GM21576 (cell line): ENCODE measurements around the gene SNRK.
"Not testable (repeated sequence)": the region's sequence is repeated elsewhere in the genome, so short reads cannot be mapped to it uniquely, and the experiment has no call there.

Experiments
- ATAC-seq: cut with Tn5 transposase; IDR thresholded peaks from one replicate; pipeline ENCODE4 v1.9.1; 2021; ENCODE audit warnings: mild to moderate bottlenecking, moderate library complexity; ENCODE audit not compliant: unreplicated experiment

The SNRK gene

DNA sequence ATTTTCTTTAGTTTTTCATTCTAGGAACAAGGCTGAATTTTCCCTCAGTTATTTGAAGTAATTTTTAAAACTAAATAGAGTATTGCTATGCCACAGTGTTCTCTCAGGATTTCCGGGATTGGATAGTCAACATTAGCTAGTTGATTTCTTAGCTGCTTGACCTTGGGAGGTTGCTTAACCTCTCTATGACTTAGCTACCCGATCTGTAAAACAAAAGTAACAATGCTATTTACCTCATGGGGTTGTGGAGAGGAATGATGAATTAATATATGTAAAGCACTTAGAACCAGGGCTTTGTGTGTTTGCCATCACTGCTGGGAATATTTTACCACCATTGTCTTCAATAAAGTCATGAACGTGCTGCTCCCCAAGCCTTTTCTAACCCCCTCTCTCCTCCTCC lies 57.5 kb downstream of the SNRK start:
- no peak for ATAC-seq

DNA sequence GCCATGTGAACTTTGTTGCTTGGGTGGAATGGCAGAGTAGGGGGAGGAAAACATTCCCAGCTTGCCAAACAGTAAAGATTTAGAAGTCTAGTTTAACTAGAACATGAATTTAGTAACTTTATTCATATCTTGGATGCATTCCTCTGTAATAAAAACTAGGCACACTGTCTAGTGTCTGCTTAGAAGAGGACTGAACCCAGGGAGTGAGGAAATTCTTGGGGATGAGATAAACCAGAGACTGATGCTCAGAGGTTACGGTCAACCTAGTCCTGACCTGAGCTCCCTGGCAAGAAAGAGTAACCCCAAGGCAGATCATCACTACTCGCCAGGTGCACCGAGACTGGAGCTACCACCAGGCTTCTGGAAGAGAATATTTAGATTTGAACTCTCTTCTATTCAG lies 58.2 kb downstream of the SNRK start:
- ATAC-seq, result no peak

DNA sequence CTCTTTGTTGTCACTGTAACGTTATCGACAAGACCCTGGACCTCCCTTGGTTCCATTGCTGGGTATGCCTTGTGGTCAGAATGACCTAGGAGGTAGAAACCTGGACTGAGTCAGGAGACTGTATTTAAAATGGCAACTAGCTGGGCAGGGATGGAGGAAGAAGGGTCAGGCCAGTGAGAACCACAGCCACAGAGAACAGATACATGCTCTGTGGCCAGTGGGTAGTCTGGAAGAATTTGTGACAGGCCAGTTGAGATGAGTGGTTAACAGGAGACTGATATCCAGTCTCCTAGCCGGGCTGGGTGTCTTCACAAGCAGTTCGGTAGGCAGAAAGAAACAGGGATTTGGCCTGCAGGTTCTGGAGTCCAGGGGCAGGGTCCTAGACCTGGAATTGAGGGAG lies 58.9 kb downstream of the SNRK start:
- ATAC-seq, result no peak

DNA sequence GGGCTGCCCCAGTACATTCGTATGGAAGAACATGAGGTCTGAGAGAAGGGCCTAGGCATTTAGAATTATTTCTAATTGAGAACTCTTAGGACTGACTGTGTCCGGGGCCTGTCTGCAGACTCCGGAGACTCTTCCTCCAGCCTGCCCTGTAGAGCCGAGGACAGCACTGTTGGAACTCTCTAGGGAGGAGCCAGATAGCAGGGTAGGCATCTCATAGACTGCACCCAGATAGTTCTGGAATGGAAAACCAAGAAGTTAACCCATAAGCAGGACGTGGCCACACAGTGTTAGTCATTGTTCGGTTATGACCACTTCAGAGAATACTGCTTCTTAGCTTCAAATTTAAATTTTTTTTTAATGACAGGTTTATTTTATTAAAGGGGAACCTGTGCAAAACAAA lies 59.5 kb downstream of the SNRK start:
- no peak for ATAC-seq

DNA sequence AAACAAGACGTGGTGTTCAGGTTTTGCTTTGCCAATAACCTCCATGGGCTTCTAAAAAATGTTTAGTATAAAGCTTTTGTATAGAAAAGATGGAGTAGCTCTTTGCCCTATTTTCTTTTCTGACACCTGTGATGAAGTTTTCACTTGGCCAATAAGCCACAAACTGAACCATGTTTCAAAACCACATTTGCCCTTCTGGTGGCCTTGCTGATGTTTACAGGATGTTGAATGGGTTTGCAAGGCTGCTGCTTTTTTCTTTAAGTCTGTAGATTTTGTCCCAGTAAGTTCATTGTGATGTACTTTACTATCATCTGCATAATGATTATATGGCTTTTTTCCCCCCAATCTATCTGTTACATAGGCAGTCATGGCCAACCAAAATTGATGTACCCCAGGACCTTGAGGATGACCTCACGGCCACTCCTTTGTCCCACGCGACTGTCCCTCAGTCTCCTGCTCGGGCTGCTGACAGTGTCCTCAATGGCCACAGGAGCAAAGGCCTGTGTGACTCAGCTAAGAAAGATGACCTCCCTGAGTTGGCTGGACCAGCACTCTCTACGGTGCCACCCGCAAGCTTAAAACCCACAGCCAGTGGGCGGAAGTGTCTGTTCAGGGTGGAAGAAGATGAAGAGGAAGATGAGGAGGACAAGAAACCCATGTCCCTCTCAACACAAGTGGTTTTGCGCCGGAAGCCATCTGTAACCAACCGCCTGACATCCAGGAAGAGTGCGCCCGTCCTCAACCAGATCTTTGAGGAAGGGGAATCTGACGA lies 60.8 kb downstream of the SNRK start:
- ATAC-seq, result no peak

DNA sequence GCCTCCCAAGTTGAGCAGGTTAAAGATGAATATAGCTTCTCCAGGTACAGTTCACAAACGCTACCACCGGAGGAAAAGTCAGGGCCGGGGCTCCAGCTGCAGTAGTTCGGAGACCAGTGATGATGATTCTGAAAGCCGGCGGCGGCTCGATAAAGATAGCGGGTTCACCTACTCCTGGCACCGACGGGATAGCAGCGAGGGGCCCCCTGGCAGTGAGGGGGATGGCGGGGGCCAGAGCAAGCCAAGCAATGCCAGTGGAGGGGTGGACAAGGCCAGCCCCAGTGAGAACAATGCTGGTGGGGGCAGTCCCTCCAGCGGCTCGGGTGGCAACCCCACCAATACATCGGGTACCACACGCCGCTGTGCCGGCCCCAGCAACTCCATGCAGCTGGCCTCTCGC lies 61.4 kb downstream of the SNRK start:
- no peak for ATAC-seq

DNA sequence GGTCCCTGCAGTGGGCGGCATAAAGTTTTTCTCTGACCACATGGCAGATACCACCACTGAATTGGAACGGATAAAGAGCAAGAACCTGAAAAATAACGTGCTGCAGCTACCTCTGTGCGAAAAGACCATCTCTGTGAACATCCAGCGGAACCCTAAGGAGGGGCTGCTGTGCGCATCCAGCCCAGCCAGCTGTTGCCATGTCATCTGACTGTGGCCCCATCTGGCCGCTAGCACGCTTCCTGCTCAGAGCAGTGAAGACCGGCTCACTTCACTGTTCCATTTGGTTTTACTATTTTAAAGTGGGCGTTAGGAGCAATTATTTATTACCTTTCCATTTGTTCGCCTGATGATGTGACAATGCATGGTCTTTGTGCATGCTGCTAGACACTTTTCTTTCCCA lies 62.0 kb downstream of the SNRK start:
- no peak for ATAC-seq

DNA sequence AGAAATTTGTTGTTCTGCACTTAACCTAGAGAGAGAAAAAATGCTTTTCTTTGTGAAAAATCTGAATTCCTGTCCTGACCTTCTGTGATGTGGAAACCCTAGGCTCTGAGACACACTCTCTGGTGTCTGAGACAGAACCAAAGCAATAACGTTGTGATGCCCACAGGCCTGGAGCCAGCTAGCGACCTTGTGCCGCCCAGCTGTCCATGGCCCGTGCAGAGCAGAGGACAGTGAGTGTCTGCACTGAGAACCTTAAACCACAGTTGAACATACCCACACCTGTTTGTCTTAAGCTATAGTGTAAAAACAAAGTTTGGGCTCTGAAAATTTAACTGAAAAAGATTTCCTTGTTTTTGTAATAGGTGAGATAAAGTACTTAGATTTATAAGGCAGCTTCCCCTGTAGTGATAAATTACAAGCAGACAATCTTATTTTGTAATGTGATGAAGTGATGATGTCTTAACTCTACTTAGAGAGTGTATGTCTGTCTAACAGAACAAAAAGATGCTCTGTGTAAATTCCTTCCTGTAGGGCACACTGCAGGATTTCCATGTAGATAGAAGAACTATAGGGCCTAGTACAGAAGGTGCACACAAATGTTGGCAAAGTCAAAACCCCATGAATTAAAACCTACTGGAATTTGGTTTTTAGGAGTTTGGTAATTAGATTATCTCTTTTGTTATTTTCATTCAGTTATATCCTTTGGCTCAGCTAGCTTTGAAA lies 62.7 kb downstream of the SNRK start:
- ATAC-seq, result no peak

DNA sequence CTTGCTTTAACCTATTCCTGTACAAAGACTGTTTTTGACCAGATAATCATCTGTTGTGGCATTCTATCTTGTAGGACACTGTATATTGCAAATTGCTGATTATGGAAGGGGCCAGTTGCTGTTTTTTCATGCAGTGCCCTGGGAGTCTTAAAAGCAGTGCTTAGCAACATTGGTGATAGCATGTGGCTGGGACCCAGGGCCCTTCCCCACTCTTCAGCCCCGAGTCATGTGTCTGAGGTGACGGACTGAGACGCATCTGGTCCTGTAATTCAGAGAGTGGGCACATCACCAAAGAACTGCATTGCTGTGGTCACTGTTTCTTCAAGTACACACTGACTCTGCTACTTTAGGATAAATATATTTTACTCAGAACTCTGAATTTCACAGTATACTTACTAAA lies 63.4 kb downstream of the SNRK start:
- no peak for ATAC-seq

DNA sequence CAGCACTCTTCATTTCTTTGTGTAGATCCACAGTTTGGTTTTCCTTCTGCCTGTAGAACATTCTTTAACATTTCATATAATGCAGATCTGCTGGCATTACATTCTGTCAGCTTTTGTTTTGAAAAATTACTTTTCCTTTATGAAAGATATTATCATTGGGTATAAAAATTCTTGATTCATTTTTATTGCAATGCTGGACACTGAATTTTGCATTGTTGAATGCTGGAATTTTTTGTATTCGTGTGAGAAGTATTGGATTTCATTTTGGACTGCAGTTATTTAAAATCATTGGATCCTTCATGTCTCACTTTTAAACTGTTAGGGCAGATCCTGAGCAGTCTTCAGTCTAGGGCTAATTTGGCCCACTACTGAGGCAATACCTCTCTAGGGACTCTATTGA lies 67.1 kb downstream of the SNRK start:
- no peak for ATAC-seq

DNA sequence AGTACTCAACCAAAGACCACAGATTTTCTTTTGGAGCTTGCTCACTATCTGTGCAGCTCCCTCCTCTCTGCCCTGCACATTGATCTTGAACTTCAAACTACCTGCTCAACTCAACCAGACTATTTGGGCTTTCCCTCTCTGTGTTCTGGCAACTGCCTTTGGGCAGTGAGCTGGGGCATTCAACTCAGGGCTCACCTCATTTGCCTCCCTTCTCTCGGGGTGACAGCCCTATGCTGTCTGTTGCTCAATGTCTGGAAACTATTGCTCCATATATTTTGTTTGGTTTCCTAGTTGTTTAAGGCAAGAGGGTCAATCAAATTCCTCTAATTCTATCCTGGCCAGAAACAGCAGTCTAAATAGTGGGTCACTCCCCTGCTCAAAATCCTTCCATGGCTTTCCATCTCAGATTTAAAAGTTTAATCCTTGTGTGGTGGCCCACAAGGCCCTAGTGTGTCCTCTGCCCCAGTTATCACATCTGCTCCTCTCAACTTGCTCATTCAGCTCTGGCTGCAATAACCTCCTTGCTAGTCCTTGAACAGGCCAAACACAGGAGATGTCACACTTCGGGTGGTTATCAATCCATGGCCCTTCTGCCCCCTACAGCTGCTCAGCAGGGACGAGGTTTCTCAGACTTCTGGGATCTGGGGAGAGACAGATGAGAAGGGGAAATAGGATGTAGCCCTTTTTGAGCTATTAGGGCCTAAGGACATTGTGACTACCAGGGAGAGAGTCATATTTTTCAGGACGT lies 67.8 kb downstream of the SNRK start:
- no peak for ATAC-seq

DNA sequence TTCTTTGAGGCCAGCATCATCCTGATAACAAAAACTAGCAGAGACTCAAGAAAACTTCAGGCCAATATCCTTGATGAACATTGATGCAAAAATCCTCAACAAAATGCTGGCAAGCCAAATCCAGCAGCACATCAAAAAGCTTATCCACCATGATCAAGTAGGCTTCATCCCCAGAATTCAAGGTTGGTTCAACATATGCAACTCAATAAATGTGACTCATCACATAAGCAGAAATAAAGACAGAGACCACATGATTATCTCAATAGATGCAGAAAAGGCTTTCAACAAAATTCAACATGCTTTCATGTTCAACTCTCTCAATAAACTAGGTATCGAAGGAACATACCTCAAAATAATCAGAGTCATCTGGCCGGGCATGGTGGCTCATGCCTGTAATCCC lies 69.7 kb downstream of the SNRK start:
- ATAC-seq, result not testable (repeated sequence)

DNA sequence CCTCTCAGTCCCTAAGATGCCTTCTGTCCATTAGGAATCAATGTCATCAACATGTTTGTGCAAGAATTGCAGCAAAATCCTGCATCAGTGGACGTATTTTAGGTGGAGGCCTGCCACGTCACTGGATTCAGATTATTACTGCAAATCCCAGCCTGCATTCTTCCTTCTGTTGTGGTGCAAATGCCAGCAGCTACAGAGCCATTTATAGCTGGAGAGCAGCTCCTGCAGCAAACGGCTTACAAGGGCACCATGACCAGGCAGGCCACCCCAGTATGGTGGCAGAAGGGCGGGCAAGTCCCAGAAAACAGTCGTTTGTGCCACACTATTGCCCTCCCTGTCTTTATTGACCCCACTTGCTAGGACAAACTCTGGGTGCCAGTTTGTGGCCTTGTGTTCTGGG lies 74.7 kb downstream of the SNRK start:
- ATAC-seq, result no peak

DNA sequence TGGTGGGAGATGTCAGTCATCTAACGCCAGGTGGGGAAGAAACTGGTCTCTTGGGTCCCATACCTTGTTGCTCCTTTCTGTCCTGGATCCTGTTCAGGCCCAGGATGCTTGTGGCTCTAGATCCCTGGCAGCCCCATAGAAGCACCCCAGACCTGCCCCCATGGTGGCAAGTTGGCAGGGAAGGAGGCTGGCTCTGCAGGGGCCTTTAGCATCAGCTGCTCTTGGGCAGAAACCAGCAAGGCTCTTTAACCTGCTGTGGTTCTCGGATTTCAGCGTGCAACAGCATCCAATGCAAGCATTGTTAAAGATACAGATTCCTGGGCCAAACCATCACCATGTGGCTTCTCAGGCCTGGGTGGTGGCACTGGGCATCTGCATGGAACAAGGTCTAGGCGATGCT lies 75.8 kb downstream of the SNRK start:
- ATAC-seq, result no peak

DNA sequence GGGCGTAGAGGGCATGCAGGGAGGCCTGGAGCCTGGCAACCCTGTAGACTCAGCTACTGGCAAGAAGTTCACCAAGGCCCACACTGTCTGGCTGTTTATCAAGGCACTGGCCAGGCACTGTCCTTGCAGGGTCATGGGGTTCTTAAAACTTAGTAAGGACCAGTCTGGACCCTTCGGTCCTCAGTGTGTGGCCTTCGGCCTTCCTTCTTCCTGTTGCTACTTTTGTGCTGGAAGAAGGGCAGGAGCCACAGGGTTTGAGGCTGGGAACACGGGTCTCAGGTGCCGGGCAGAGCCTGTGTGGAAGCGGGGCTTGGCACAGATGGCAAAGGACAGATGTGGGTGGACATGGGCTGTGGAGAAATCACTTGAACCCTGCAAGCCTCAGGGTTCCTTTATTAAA lies 76.6 kb downstream of the SNRK start:
- no peak for ATAC-seq

DNA sequence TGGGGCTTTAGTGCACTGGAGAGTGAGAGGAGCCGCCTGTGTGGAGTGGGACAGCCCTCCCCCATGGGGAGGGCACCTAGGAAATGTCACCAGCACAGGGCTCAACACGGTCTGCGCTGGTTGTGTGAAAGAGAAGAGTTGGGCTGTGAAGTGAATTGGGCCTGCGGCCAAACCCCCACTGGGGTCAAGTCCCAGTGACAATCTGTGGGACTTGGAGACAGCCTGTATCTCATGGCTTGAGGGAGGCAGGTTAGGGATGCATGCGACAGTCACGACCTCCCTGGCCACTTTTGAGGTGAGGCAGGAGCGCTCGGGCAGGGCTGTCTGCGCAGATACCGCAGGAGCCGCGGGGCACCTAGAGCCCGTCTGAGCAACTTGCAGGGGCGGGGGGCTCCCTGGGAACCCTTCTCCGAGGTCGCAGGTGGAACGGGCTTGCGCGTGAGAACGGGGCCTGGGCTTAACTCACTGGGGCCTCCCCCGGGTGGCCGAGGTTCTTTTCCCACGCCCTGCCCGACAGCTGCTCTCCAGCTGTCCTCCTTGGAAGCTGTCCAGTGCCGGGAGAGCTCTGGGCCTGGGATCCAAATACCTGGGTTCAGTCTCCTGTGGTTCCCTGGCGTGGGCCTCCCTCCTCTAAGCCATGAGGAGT lies 77.4 kb downstream of the SNRK start:
- no peak for ATAC-seq

DNA sequence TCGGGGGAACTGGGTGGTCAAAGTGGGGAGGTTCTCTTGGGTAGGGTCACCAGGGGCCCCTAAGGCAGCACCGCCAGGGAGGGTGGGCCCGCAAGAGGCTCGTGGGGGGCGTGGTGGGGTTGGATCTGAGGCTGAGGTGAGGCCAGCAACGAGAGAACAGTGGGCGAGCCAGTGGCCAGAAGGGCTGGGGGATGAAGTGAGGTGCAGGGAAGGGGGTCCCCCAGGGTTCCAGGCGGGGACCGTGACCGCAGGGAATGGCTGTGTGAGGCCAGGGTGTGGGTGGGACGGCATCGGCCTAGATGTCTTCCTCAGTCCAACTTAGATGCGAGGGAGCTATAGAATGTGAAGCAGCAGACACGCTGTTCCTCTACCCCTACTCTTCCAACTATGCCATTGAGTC lies 78.2 kb downstream of the SNRK start:
- ATAC-seq, result no peak

DNA sequence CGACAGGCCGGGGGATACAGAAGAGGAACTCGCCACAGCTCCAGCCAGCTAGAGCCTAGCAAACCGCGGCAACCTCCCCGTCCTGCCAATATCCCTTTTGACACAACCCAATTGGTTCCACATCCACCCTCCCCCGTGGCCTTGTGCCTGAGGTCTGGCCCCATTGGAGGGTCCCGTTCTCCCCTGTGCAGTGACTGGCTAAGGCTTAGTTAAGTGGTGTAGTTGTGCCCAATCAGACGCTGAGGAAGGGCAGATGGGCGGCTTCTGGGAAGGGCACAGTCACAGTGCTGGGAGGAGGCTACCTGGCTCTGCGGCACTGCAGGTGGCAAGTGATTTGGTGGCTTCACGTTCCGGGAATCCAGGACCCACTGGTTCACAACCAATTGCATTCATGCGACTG lies 78.6 kb downstream of the SNRK start:
- no peak for ATAC-seq

DNA sequence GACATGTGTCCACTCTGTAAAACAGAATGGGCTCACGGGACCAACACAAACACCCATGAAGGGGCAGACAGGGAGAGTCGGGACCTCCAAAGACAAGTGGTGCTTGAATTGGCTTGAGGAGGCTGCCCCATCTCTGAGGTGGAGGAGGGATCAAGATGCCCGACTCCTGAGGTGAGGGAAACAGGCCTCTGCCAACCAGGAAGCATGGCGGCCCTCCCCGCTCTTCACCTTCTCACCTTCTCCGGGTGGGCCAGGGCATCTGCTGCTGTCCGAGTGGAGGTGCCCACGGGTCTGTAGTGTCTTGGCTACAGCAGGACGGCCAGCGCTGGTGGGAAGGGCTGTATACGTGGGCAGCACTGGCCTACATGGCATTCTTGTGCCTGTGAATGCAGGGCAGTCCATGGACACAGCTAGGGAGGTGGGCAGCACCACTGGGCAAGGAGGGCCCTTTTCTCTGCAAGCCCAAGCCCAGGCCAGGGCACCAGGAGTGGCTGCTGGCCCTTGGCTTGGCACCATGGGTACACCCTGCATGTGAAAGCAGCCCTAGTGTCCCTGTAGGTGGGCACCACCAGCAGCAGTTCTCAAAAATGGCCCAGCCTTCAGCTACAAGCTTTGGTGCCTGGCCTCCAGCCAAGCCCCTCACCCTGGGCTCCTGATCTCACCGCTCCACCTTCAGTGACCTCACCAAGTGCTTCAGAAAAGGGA lies 79.4 kb downstream of the SNRK start:
- ATAC-seq, result no peak

DNA sequence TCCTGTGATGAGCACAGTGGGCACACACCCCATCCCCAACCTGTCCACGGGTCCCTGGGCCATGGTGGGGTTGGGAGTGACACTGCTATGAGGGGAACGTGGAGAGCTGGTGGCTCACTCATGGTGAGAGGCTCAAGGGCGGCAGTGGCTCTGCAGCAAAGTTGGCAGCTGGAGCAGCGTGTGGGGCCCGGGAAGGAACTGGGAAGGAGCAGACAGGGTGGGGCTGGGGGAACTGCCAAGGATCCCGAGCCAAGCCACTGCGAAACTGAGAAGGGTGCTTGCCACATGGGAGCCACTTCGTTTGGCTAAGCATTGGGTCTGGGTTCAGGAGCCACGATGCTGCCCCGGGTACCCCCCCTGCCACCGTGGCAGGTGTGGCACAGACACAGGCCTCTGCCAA lies 80.1 kb downstream of the SNRK start:
- ATAC-seq, result no peak

DNA sequence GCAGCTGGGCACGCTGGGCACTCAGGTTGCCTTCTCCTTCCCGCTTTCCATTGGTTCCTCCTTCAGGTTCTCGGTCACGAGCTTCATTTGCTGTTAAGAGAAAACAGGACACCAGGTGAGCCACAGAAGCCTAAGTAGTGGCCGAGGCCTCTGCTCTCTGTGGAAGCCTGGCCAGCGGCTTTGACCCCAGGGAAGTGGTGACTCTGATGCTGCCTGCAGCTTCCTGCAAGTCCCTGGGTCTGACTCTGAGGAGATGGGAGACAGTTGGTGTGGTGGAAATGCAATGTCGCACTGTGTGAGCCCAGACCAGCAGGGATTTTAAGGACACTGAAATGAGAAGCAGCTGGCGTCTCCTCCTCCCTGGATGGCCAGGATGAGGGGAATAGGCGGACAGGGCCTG lies 80.5 kb downstream of the SNRK start:
- ATAC-seq, result no peak
